Gastroesophageal sphincter (tissue), 4 donors: ENCODE measurements around the gene EIF2AK3. TPM values are rescaled to one million over a fixed set of nuclear protein-coding genes. Genes with fewer than 3 reads are reported as not detected.

Source experiments
- ATAC-seq: fragments of 150-250 bp; one replicate; pipeline ENCODE4 v1.9.1; 2016; ENCODE audit warnings: mild to moderate bottlenecking, moderate library complexity
- H3K27ac ChIP-seq, 4 donors: fragments of 200-600 bp; sonication (generic) in 3 of 4; 1 replicate in 3 of 4; 2 replicates in 1 of 4; pipeline ENCODE4 v1.5.1; 2016 to 2019
- H3K27me3 ChIP-seq: fragments of 200-600 bp; sonication (generic); one replicate; pipeline ENCODE4 v1.5.1; 2019
- H3K36me3 ChIP-seq, 2 donors: fragments of 200-600 bp; sonication (generic); one replicate each; pipeline ENCODE4 v1.5.1; 2019; ENCODE audit warnings: control low read depth in 1 of 2
- H3K4me1 ChIP-seq, 3 donors: fragments of 200-600 bp; sonication (generic); 1 replicate in 2 of 3; 2 replicates in 1 of 3; pipeline ENCODE4 v1.5.1; 2016 to 2019; ENCODE audit warnings: control low read depth in 2 of 3
- H3K4me3 ChIP-seq, 2 donors: fragments of 200-600 bp; sonication (generic); one replicate each; pipeline ENCODE4 v1.5.1; 2019; ENCODE audit warnings: mild to moderate bottlenecking in 1 of 2, moderate library complexity in 1 of 2
- H3K9me3 ChIP-seq, 3 donors: fragments of 200-600 bp; sonication (generic); one replicate each; pipeline ENCODE4 v1.5.1; 2017 to 2019; ENCODE audit warnings: control low read depth in 2 of 3
- CTCF ChIP-seq, 4 experiments: fragments of 200-600 bp in 2 of 4; fragments of 450-650 bp in 2 of 4; sonication (generic) in 1 of 4; IDR thresholded peaks; one replicate each; pipeline ENCODE4 v1.5.1; 2017 to 2019; ENCODE audit warnings: antibody characterized with exemption in 4 of 4, mild to moderate bottlenecking in 2 of 4, moderate library complexity in 2 of 4
- EP300 ChIP-seq: sonication (generic); formaldehyde crosslinking; IDR thresholded peaks from one replicate; pipeline ENCODE4 v1.6.1; 2017; ENCODE audit warnings: antibody characterized with exemption, mild to moderate bottlenecking
- POLR2A ChIP-seq, 2 donors: fragments of 450-650 bp; IDR thresholded peaks; one replicate each; pipeline ENCODE4 v1.6.1; 2017; ENCODE audit warnings: antibody characterized with exemption in 2 of 2, mild to moderate bottlenecking in 2 of 2, moderate library complexity in 1 of 2
- POLR2AphosphoS5 ChIP-seq: sonication (generic); formaldehyde crosslinking; IDR thresholded peaks from one replicate; pipeline ENCODE4 v1.6.1; 2017; ENCODE audit warnings: antibody characterized with exemption
- WGBS, 2 donors: methylation state at CpG; one replicate each; pipeline ENCODE4 v1.1.5; 2018; ENCODE audit warnings: low coverage in 1 of 2; 5-methylcytosine and 5-hydroxymethylcytosine counted together
- total RNA-seq, 4 donors: library from RNA; depleted of rRNA; stranded (reverse); fragments of >200 nt; gene quantifications; one replicate each; pipeline ENCODE4 v1.1.0, GENCODE V29; 2016

The EIF2AK3 gene
- total RNA-seq, 4 donors from 2014 or later = 9.6 to 22.0 (median 14.7) TPM

DNA sequence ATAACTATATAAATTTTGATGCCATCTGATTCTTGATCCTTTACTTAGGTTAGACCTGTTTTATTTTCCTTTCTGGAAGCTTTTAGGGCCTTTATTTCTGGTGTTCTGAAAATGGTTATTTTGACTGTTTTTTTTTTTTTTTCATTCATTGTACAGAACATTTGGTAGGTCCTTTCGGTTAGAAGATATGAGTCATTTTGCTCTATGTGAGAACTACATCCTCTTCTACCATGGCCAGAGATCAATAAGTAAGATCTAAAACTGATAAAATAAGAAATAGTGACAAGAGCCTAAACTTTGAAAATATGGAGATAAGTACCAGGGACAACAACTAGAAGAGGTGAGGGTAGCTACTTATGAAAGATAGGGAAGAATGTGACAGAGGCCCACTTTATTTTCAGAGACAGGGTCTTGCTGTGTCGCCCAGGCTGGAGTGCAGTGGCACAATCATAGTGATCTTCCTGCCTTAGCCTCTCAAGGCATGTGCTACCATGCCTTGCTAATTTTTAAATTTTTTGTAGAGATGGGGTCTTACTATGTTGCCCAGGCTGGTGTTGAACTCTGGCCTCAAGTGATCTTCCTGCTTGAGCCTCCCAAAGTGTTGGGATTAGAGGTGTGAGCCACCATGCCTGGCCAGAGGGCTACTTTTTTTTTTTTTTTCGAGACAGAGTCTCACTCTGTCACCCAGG, 66.5 kb downstream of the EIF2AK3 start:
- Histone ChIP-seq H3K27me3 (no peaks in the 10 kb centered on the region), H3K4me3 (no peak overlapping the region), H3K4me1 (no peaks in the 10 kb centered on the region), H3K9me3 (no peaks in the 10 kb centered on the region), H3K27ac (no peak overlapping the region), H3K36me3 (peaks cover 0 to 73% of the 10 kb centered on the region in 2 donors)
- ATAC-seq = no peak
- WGBS, 2 donors = 93 to 100% methylated on average over 1 to 3 of the region's 3 CpGs
- TF ChIP-seq CTCF (IDR thresholded peaks at IDR 0.05) (no peak), EP300 (no peak), POLR2A (IDR thresholded peaks at IDR 0.05) (no peak), POLR2AphosphoS5 (no peak)

DNA sequence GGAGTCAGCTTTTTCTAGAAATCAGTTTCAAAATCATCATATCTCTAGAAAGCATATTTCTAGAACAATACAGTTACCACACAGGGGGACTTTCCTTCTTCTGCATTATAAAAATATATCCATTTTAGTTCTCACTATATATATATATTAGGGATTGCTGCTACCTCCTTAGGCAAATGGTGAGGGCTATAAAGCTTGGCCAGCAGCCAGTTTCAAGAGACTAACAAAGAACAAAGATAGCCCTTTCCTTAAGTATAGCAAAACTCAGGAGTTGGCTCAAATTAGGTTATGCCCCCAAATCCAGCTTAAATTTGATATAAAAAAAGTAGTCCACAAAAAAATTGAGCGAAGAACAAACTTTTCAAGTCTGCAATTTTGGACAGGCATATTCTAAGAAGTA, 70.0 kb downstream of the EIF2AK3 start:
- H3K9me3 ChIP-seq = no peaks in the 10 kb centered on the region
- H3K27me3 ChIP-seq = no peaks in the 10 kb centered on the region
- H3K4me3 ChIP-seq = no peak overlapping the region
- H3K4me1 ChIP-seq = no peaks in the 10 kb centered on the region
- ATAC-seq = no peak
- peaks cover 0 to 75% of the 10 kb centered on the region in 2 donors for H3K36me3 ChIP-seq
- no peak overlapping the region for H3K27ac ChIP-seq
- TF ChIP-seq EP300 = no peak
- TF ChIP-seq POLR2AphosphoS5 = no peak
- TF ChIP-seq POLR2A (IDR thresholded peaks at IDR 0.05) = no peak
- no peak for TF ChIP-seq CTCF (IDR thresholded peaks at IDR 0.05)
- WGBS, 2 donors = 80 to 100% methylated on average over 1 of the region's 1 CpG

- WGBS, 2 donors = 72 to 83% methylated on average over 5 to 7 of the region's 7 CpGs
- H3K27ac ChIP-seq = no peak overlapping the region
Observed at GRCh38 chr2:88556026-88556425, 71.2 kb downstream of the EIF2AK3 start.

DNA sequence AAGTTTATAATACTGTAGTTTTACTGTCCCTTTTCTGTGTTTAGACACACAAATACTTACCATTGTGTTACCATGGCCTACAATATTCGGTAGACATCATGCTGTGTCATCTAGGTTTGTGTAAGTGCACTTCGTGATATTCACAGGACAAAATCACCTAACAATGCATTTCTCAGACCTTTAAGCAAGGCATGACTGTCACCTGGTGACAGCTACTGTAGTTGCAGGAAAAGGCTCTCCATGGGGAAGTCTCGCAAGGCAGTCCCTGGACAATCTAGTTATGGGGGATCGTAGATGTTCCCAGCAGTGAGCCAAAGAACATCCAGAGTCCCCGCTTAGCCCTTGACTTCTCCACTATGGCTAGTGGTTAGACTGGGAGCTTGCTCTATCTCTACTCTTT, 73.1 kb downstream of the EIF2AK3 start:
- Histone ChIP-seq H3K27me3 (peaks cover 9% of the 10 kb centered on the region), H3K27ac (no peak overlapping the region), H3K4me1 (peaks cover 0 to 7% (median 0%) of the 10 kb centered on the region in 3 donors), H3K4me3 (no peak overlapping the region), H3K36me3 (peaks cover 0 to 45% of the 10 kb centered on the region in 2 donors), H3K9me3 (no peaks in the 10 kb centered on the region)
- whole genome bisulfite sequencing, 2 donors = 84 to 87% methylated on average over 5 of the region's 5 CpGs
- ATAC-seq = no peak
- TF ChIP-seq POLR2A (IDR thresholded peaks at IDR 0.05) = no peak
- TF ChIP-seq CTCF (IDR thresholded peaks at IDR 0.05) = no peak
- no peak for TF ChIP-seq POLR2AphosphoS5
- no peak for TF ChIP-seq EP300

More at GRCh38 chr2:88556026-88556425, 71.2 kb downstream of the EIF2AK3 start:
- no peak for ATAC-seq
- H3K9me3 ChIP-seq = no peaks in the 10 kb centered on the region
- no peak overlapping the region for H3K4me3 ChIP-seq
- no peak for TF ChIP-seq POLR2AphosphoS5
- TF ChIP-seq EP300 = no peak
- no peak for TF ChIP-seq POLR2A (IDR thresholded peaks at IDR 0.05)
- no peak for TF ChIP-seq CTCF (IDR thresholded peaks at IDR 0.05)
- no peaks in the 10 kb centered on the region for H3K27me3 ChIP-seq
- H3K36me3 ChIP-seq = peaks cover 0 to 63% of the 10 kb centered on the region in 2 donors
- no peaks in the 10 kb centered on the region for H3K4me1 ChIP-seq
